Measurements from ENCODE around the gene BUB1.
"Not testable (repeated sequence)": the region's sequence is repeated elsewhere in the genome, so short reads cannot be mapped to it uniquely, and the experiment has no call there.

BUB1 gene

DNA sequence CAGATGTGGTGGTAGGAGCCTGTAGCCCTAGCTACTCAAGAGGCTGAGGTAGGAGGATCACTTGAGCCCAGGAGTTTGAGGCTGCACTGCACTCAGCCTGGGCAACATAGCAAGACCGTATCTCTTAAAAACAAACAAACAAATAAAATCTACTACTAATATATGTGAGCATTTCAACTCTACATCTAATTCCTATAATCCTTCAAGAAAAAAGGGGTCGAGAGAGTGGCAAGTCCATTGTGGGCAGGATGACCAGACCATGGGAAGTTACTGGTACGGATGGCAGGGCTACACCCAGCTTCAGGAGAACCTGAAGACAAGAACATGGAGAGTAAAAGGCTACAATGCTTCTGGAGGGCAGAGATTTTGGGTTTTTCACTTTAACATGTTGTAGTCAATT is 24.0 kb downstream of the BUB1 start:
- DNase-seq = no peak

DNA sequence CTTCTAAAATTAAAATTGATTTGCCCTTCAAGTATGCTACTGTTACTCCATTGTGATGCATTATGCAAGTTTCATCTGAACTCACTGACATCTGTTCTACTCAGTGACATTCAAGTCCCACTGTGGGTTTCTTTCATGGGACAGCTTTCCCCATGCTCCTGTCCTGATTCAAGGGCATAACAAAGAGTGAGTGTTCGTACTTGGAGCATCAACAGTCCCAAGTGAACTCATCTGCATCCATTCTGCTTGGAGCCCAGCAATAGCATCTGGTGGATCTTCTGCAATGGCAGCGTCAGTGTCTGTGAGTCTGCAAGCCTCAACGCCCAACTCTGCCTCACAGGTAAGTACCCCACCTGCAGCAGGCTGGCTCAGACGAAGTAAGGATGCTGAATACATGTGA is 27.5 kb downstream of the BUB1 start:
- DNase-seq = no peak

DNA sequence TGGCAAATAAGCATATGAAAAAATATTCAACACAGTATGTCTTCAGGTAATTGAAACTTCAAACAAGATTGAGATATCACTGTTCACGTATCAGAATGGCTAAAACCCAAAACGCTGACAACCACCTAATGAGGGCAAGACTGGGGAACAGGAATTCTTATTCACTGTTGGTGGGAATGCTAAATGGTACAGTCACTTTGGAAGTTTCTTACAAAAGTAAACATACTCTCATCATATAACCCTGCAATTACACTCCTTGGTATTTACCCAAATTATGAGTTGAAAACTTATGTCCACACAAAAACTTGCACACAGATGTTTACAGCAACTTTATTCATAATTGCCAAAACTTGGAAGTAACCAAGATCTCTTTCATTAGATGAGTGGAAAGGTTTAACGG is 30.1 kb downstream of the BUB1 start:
- DNase-seq = no peak

DNA sequence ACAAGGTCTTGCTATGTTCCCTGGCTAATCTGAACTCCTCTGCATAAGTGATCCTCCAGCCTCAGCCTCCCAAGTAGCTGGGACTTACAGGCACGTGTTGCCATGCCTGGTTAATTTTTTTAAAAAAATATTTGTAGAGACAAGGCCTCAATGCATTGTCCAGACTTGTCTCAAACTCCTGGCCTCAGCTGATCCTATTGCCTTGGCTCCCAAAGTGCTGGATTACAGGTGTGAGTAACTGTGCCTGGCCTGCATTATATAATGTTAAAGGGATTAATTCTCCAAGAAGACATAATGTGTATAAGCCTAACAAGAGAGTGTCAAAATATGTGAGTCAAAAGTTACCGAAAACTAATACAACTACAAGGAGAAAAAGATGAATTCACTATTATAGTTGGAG is 32.2 kb downstream of the BUB1 start:
- DNase-seq = no peak

DNA sequence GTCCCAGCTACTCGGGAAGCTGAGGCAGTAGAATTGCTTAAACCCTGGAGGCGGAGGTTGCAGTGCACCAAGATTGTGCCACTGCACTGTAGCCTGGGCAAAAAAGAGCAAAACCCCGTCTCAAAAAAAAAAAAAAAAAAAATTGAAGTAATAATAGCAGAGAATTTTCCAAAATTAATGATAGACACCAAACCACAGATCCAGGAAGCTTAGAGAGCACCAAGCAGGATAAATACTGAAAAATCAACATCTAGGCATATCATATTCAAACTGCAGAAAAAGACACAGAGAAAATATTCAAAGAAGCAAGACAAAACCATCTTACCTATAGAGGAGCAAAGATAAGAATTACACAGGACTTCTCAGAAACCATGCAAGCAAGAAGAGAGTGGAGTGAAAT is 33.5 kb downstream of the BUB1 start:
- DNase-seq = no peak

DNA sequence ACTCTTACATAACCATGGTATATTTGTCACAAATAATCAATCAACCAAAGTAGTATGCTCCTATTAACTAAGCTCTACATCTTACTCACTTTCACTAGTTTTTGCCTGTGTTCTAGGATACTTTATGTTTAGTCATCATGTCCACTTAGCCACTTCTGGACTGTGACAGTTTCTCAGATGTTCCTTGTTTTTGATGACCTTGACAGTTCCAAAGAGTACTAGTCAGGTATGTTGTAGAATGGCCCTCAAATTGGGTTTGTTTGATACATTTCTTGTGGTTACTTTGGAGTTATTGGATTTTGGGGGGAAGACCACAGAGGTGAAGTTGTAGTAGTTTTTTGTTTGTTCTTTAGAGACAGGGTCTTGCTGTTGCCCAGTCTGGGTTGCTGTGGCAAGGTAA is 35.5 kb downstream of the BUB1 start:
- no peak for DNase-seq

DNA sequence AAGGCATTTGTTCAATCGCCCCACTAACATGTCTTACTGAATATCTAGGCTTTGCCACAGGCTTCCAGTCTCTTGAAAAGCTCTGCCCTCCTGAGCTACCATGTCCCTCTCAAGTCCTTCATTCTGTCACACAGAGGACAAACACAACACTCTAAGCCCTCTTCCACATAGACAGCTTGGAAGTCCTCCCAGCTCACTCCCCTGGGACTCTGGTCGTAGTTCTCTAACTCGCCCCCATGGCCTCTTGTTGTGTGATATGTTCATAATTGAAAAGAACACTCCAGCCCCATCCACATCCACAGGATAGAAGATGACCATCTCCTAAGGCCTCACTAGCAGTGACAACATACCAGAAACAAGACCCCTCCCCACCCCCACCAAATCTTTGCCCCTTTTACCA is 37.9 kb downstream of the BUB1 start:
- no peak for DNase-seq

DNA sequence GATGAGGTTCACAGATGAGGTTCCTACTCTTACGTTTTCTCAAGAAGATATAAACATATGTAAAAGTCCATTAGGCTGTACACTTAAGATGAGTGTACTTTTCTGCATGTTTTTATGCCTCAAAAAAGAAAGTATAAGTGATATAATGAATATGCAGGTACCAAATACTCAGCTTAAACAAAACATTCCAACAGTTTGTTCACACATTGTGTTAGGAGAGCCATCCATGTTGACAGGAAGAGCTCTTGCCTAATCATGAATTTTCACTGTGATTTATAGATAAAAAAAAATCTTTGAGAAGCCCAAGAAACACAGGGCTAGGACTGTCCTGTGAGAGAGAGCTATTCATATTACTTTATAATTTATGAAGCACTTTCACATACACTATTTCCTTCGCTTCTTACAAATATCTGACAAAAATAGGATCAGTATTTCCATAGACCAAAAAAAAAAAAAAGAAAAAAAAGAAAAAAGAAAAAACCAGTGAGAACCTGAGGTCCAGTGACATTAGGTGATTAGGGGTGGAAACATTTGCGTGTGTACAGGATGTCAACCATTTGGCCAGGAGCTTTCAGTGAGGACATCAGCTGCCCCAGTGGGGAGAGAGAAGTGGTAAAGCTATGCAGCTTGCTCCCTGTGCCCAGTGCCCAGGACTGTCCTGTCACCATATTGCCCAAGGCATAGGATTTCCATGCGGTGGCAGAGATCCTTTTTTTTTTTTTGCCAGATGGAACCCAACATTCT is 38.7 kb downstream of the BUB1 start:
- DNase-seq = no peak

DNA sequence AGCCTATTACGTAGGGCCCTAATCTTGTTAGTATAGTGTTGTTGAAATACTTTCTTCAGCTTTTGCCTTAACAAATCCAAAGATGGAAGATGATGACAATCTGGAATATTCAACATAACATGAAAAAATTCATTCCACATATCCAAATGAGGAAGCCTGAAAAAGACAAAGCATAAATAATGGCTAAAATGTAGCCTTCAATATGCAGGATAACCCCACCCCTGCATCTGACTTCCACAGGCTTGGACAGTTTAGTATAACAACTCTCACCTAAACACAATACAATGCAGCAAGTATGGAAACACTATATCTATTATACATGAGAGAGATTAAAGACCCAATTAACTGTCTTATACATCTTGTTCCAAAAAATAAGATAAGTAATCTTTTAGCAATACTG is 39.9 kb downstream of the BUB1 start:
- DNase-seq = no peak

DNA sequence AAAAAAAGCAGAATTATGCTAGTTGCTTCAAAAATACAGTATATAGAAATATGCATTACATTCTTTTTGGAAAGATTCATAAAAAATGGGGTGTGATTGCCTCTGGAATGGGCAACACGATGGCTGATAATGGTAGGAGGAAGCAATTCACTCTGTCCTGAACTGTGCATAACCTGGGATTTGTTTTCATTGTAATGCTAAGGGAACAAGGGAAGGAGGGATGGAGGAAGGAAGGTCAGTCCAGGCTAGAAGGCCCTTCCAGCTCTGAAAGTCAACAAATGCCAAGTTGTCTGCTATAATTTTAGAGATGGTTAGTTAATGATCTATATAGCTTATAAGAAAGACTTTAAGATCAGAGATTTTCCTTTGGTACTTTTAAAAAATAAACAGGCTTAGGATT is 40.8 kb downstream of the BUB1 start:
- no peak for DNase-seq

DNA sequence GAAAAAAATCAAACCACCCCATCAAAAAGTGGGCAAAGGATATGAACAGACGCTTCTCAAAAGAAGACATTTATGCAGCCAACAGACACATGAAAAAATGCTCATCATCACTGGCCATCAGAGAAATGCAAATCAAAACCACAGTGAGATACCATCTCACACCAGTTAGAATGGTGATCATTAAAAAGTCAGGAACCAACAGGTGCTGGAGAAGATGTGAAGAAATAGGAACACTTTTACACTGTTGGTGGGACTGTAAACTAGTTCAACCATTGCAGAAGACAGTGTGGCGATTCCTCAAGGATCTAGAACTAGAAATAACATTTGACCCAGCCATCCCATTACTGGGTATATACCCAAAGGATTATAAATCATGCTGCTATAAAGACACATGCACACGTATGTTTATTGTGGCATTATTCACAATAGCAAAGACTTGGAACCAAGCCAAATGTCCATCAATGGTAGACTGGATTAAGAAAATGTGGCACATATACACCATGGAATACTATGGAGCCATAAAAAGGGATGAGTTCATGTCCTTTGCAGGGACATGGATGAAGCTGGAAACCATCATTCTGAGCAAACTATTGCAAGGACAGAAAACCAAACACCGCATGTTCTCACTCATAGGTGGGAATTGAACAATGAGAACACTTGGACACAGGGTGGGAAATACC is 41.8 kb downstream of the BUB1 start:
- not testable (repeated sequence) for DNase-seq

DNA sequence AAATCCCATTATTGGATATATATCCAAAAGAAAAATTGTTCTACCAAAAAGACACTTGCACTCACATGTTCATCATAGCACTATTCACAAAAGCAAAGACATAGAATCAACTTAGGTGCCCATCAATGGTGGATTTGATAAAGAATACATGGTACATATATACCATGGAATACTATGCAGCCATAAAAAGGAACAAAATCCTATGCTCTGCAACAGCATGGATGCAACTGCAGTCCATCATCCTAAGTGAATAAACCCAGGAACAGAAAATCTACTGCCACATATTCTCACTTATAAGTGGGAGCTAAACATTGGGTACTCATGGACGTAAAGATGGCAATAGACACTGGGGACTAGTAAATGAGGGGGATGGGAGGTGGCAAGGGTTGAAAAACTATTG is 50.5 kb downstream of the BUB1 start:
- DNase-seq = not testable (repeated sequence)

DNA sequence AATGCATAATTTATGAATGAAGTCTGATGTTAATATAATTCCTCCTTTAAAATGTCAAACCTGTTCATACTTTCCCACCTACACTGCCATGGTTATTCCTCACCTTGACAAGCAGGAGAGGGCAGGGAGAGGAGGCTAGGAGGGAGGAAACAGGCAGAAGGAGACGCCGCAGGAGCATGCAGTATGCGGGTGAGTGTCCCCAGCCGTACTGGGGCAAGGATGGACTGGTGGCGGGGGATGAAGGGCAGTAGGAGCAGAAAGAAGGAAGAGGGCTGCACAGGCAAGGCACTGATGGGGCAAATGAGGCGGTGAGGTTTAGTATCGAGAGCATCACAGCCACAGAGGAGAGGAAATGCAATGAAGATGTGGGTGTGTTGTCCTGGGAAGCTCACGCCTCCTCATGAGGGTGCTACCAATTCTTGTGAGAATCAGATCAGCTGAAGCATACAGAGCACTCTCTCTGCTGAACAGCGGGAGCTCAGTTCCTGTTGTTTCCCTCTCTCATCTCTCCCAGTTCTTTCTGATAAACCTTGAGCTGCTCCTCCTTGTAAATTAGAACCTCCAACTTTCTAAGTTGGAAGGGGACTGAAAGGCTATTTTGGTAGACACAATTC is 58.4 kb downstream of the BUB1 start:
- not testable (repeated sequence) for DNase-seq

DNA sequence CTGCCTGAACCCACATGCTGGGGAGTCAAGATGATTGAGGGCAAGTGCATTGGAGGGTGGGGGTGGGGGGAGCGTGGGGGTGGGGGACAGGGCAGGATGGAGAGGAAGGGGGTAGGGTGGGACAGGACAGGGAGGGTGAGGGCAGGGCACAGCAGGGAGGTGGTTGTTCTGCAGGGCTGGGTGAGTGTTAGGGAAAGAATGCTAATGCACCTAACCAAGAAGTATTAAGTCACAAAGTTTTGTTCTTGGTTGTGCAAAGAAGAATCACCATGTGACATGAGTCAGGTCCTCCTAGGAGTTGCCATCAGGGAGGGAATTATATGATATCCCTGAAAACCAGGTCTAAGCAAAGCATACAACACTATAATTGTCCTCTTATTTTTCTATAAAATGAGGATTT is 63.9 kb downstream of the BUB1 start:
- DNase-seq = not testable (repeated sequence)

DNA sequence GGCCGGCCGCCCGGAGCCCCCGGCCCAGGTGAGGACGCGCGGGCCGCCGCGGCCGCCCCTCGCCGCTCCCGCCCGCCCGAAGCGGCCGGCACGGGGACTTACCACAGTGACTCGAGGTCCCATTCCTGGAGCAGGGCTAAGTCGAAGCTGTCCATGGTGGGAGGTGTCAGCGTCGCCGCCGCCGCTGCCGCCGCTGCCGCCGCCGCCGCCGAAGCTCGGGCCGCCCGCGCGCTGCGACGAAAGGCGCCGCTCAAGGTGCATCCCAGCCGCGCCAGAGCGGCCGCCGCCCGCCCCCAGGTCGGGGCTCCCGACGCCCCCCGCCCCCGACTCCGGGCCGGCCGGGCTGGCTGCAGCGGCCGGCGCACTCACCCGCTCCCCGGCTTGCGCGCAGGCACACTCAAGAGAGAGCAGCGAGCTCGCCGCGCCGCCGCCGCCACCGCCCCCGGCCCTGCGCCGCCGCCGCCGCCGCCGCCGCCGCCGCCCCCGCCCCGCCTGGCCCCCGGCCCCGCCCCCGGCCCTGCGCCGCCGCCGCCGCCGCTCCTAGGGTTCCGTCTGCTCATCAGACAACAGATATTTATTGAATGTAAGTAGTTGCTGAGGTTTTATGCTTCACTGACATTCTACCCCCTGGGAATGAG is 67.1 kb downstream of the BUB1 start:
- not testable (repeated sequence) for DNase-seq

DNA sequence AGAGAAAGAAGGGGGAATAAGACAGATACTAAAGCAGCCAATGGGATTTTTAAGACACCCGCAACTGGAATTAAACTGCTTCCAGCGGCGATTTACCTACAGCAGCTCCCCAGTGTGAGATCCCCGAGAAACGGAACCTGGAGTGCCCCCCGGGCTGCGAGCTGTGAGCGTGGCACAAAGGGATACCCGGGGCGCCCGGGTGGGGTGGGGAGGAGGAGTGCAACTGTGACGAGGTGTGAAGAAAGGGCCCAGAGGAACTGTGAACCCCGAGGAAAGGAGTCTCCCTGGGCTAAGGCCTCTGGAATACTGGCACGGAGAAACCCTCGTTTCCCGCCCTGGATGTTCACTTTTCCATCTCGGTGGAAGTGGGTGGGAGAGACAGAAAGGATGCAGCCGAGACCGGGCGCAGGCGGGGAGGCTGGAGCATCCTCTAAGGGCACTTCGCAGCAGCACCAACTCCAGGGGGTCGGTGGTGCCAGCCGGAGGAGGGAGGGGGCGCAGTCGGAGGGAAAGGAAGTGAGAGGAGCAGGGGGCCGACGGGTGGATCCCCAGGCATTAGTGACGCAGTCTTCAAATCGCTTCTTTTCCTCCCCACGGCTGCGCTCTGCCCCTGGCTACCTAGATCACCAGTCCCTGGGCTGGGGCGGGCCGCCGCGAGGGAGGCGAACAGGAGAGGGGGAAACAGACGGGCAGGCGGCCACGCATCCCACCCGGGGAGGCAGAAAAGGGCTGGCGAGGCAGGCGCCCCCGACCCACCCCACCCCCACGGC is 67.8 kb downstream of the BUB1 start:
- not testable (repeated sequence) for DNase-seq

DNA sequence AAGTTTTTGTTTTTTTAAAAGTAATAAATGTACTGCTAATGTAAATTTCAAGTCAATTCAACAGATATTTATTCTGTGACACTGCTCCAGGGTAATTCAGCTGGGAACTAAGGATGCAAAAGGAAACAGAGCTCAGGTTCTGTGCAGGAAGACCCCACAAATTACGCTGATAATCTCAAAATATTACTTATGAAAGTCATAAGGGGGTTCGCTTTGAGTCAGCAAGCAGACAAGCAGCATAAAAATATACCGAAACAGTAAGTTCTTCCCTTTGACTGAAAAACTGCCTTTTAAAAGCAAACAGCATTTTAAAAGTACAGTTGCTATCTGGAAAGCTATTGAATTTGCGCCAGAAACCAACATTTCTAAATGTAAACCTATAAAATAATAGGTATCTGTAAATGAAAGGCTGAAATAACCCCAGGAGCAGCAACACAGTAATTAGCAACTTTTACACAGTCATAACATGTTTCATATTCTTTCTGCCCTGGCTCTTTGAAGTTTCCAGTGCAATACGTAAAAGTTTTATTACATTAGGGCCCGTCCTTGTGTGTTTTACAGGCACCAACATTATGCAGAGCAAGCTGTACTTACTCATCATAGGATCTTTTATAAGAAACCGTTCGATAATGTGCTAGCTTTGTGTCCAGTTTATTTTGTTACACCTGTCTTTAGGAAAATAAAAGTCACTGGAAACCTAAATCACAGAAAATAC is 68.9 kb downstream of the BUB1 start:
- DNase-seq = not testable (repeated sequence)

DNA sequence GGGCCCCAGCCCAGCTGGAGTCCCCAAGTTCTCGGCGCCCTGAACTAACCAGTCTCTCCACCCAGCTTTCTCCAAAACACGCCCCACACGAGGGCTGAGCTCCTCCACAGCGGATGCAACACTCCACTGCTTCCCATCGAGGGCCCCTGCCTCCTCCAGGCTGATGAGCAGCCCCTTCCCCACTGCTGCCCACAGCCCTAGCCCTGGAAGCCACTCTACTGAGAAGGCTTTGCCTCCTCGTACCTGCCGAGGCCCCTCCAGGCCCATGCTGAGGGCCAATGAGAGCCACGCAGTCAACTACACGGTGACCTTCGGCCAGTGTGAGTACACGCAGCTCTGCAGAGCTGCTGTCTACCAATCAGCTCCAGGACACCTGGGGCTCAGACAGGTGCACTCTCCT is 72.8 kb downstream of the BUB1 start:
- not testable (repeated sequence) for DNase-seq

DNA sequence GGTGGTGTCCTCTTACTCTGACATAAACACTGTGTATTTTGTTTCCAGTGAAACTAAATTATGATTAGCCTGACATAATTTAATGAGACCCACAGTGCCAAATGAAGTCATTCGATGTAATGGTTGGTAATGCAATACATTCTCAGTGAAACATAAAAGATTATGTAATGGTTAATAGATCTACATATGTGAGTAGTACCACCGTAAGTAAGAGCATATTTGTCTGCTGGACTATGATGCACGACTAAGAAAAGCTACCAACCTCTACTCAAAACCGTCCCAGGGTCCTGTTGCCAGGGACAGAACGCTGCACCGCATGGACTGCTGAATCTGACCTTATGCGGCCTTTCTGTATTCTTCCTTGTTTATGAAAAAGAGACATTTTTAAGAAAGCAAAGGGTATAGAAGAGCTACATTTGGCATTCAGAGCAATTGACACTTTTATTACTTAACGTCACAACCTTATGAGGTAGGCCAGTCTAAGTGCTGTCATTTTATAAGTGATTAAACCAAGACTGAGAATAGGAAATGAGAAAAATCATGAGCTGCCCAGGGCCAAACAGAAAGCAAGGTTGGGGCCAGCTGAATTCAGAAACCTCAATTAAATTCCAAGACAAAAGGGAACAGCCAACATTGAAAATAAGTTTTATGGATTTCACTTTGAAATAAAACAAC is 73.8 kb downstream of the BUB1 start:
- not testable (repeated sequence) for DNase-seq

DNA sequence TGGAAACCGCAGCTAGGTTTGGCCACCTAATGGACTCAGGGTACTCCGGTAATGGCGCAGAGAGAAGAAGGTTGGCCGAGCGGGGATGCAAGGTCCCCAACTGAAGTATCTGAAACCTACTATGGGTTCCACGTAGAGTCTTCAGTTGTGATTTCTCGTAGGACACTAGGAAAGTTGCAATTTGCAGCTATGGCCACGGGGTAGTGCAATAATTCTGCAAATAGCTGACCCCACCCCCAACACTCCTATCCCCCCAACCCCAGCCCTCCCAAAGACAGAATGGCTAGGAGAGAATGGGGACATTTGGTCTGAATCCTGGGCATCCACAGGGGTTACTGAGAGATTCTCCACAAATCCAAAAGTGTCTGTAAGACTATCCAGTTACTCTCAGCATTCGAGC is 75.7 kb downstream of the BUB1 start:
- DNase-seq = not testable (repeated sequence)

DNA sequence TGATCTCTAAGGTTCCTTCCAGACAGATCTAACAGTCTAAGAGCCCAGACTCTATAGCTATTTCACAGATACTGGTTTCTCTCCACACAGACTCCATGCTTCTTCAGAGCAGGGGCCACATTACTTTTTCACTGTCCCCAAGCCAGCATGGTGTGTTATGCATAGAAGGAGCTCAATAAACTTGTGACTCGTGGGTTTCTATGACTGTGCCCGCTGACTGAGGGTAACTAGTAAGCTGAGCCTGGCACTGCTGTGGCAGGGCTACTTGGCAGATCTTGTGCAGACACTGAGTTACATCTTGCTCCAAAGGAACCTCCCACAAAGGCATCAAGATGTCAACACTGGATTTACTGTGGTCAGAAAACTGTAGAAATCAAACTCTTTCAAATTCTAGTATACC is 85.9 kb downstream of the BUB1 start:
- DNase-seq = not testable (repeated sequence)

Measured in NCI-H2171 treated with DMSO at 0.1 percent for 48 hours (cell line).